A673 (cell line): ENCODE measurements around the gene NUFIP1.

Experiments used
- EZH2 ChIP-seq: fragments of 200-600 bp; sonication (generic); IDR thresholded peaks from 2 replicates; pipeline ENCODE4 v1.6.1; 2017; ENCODE audit warnings: borderline replicate concordance, low read depth, mild to moderate bottlenecking, mixed read lengths, antibody characterized with exemption, low read length; ENCODE audit not compliant: poor library complexity, severe bottlenecking
- TF ChIP-seq, protein P1 (sequence below): fragments of 300-800, 200-600 bp; sonication (generic); conservative IDR thresholded peaks from 2 replicates; pipeline ENCODE4 v1.5.1; 2017; ENCODE audit warnings: low read depth, mild to moderate bottlenecking, antibody characterized with exemption, low read length, moderate library complexity, mixed read lengths

GRCh38 chr13:44908712-44909111 lies 80.6 kb downstream of the NUFIP1 start:
- TF ChIP-seq, protein P1, sequence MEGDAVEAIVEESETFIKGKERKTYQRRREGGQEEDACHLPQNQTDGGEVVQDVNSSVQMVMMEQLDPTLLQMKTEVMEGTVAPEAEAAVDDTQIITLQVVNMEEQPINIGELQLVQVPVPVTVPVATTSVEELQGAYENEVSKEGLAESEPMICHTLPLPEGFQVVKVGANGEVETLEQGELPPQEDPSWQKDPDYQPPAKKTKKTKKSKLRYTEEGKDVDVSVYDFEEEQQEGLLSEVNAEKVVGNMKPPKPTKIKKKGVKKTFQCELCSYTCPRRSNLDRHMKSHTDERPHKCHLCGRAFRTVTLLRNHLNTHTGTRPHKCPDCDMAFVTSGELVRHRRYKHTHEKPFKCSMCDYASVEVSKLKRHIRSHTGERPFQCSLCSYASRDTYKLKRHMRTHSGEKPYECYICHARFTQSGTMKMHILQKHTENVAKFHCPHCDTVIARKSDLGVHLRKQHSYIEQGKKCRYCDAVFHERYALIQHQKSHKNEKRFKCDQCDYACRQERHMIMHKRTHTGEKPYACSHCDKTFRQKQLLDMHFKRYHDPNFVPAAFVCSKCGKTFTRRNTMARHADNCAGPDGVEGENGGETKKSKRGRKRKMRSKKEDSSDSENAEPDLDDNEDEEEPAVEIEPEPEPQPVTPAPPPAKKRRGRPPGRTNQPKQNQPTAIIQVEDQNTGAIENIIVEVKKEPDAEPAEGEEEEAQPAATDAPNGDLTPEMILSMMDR = no peak
- no peak for TF ChIP-seq EZH2
